Keratinocyte (primary cell): ENCODE data around the gene GJC1. TPM values are rescaled to one million over a fixed set of nuclear protein-coding genes. Genes with fewer than 3 reads are reported as not detected.

Source experiments
- DNase-seq: peaks from one replicate; pipeline ENCODE4 v3.0.0-alpha.2; 2011; ENCODE audit warnings: low read depth, missing footprints, low spot score
- FAIRE-seq: peaks from 2 replicates; lab custom pipeline; 2011; peaks lifted over from hg19 to GRCh38; lab: Jason Lieb, UNC
- H2AFZ ChIP-seq: 2 replicates; pipeline ENCODE4 v1.6.0; 2012; ENCODE audit warnings: low read length, control low read depth, inconsistent platforms; ENCODE audit not compliant: control insufficient read depth
- H3K27ac ChIP-seq: 2 replicates; pipeline ENCODE4 v1.5.1; 2011; ENCODE audit warnings: low read length; ENCODE audit not compliant: control insufficient read depth, insufficient read depth
- H3K27me3 ChIP-seq: 3 replicates; pipeline ENCODE4 v1.6.0; 2011; ENCODE audit warnings: low read length; ENCODE audit not compliant: control insufficient read depth, insufficient read depth; ENCODE audit errors: extremely low read depth
- H3K36me3 ChIP-seq, 2 experiments: 2 replicates in 1 of 2; 3 replicates in 1 of 2; pipeline ENCODE4 v1.5.1; 2011; ENCODE audit warnings: low read length in 2 of 2, mild to moderate bottlenecking in 1 of 2; ENCODE audit not compliant: control insufficient read depth in 2 of 2, insufficient read depth in 2 of 2; ENCODE audit errors: extremely low read depth in 1 of 2
- H3K4me1 ChIP-seq: 3 replicates; pipeline ENCODE4 v1.5.1; 2011; ENCODE audit warnings: low read length; ENCODE audit not compliant: control insufficient read depth, insufficient read depth; ENCODE audit errors: extremely low read depth
- H3K4me2 ChIP-seq: 3 replicates; pipeline ENCODE4 v1.6.0; 2011; ENCODE audit warnings: low read depth, low read length; ENCODE audit not compliant: control insufficient read depth, insufficient read depth; ENCODE audit errors: extremely low read depth
- H3K4me3 ChIP-seq, 3 experiments: fragments of 200-600 bp in 1 of 3; sonication (generic) in 1 of 3; 2 replicates in 2 of 3; 3 replicates in 1 of 3; pipeline ENCODE4 v1.5.1; 2011 to 2016; ENCODE audit warnings: low read length in 3 of 3, mild to moderate bottlenecking in 3 of 3, control low read depth in 2 of 3, inconsistent platforms in 1 of 3, low read depth in 1 of 3, mixed read lengths in 1 of 3, mixed run types in 1 of 3, moderate library complexity in 1 of 3; ENCODE audit not compliant: control insufficient read depth in 2 of 3, insufficient read depth in 2 of 3; ENCODE audit errors: extremely low read depth in 1 of 3
- H3K79me2 ChIP-seq: 2 replicates; pipeline ENCODE4 v1.6.0; 2012; ENCODE audit warnings: low read length; ENCODE audit not compliant: control insufficient read depth, insufficient read depth
- H3K9ac ChIP-seq: 3 replicates; pipeline ENCODE4 v1.6.0; 2011; ENCODE audit warnings: low read length; ENCODE audit not compliant: control insufficient read depth, insufficient read depth; ENCODE audit errors: extremely low read depth
- H3K9me1 ChIP-seq: 3 replicates; pipeline ENCODE4 v1.6.0; 2011; ENCODE audit warnings: low read length; ENCODE audit not compliant: control insufficient read depth, insufficient read depth; ENCODE audit errors: extremely low read depth
- H3K9me3 ChIP-seq: 2 replicates; pipeline ENCODE4 v1.5.1; 2012; ENCODE audit warnings: low read depth, low read length; ENCODE audit not compliant: control insufficient read depth
- H4K20me1 ChIP-seq: 3 replicates; pipeline ENCODE4 v1.6.0; 2011; ENCODE audit warnings: low read length; ENCODE audit not compliant: control insufficient read depth, insufficient read depth; ENCODE audit errors: extremely low read depth
- EZH2 ChIP-seq: IDR thresholded peaks from one replicate; pipeline ENCODE4 v1.6.1; 2012; ENCODE audit warnings: inconsistent platforms, mild to moderate bottlenecking, low read length, moderate library complexity
- dilution Hi-C: fragments of 300-500 bp; cut with MboI; formaldehyde crosslinking; loops from one replicate; pipeline ENCODE4 v1.7.0; 2020; ENCODE audit warnings: low sequenced_read_pairs; ENCODE audit not compliant: extremely low pct_ligation_motif_present
- polyA plus RNA-seq, 5 experiments: library from polyadenylated mRNA; depleted of rRNA in 3 of 5; stranded (reverse) in 3 of 5; stranded (forward) in 1 of 5; unstranded in 1 of 5; fragments of >200 nt; gene quantifications; 1 replicate in 1 of 5; 2 replicates in 3 of 5; 3 replicates in 1 of 5; pipeline versions ENCODE4 v1.2.1 to v1.2.3, GENCODE V29; 2011 to 2012; ENCODE audit warnings: missing spikeins in 2 of 5, low read depth in 1 of 5, low replicate concordance in 1 of 5
- TF ChIP-seq, protein P1 (sequence below), 3 experiments: IDR thresholded peaks in 1 of 3; conservative IDR thresholded peaks in 1 of 3; optimal IDR thresholded peaks in 1 of 3; 2 replicates in 2 of 3; 3 replicates in 1 of 3; pipeline versions ENCODE3 to v1.5.1; 2011; ENCODE audit warnings: low read length in 3 of 3, mild to moderate bottlenecking in 3 of 3, moderate library complexity in 2 of 3, control low read depth in 1 of 3, inconsistent platforms in 1 of 3; ENCODE audit not compliant: insufficient read depth in 2 of 3; ENCODE audit errors: extremely low read depth in 1 of 3

Gene GJC1
- polyA plus RNA-seq, 1 donor (not counting 4 experiments of a cell fraction or from before 2014, with no cell fraction given), result 11.1 TPM

DNA sequence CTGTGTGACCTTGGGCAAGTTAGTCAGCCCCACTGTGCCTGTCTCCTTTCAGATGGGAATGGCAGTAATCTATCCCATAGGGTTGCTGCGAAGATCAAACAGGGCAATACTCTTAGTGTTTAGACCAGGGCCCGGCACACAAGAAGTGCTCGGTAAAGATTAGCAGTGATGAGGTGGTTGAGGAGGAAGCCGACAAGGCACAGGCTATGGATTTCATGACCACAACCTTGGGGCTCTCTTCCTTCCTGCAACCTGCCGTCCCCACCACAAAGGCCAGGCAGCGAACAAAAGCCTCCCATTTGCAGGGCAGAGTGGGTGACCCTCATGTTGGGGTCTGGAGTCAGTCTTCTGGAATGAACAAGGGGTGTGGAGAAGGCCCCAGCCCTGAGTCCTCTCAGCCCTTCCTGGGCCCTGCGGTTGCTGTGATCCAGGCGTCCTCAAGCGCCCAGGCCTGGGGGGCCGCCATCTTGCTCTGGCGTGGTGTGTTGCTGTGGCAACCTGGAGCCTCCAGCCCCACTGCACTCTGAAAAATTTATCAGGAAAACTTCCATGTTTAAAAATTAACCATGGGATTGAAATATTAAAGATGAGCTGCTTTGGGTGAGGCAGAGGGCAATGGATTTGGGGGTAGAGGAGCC, 61.5 kb downstream of the GJC1 start:
- Histone ChIP-seq H4K20me1 (no peaks in the 10 kb centered on the region), H3K36me3 (no peaks in the 10 kb centered on the region), H3K9me3 (no peaks in the 10 kb centered on the region), H3K9ac (no peak overlapping the region), H3K79me2 (no peaks in the 10 kb centered on the region), H3K4me1 (no peaks in the 10 kb centered on the region), H3K4me3 (no peak overlapping the region), H3K9me1 (no peaks in the 10 kb centered on the region), H3K27ac (no peak overlapping the region), H3K4me2 (no peak overlapping the region), H3K27me3 (peaks cover 12% of the 10 kb centered on the region), H2AFZ (no peak overlapping the region)
- dilution Hi-C loops, result no loop called here
- DNase-seq (no peak), FAIRE-seq (no peak)
- TF ChIP-seq, protein P1, sequence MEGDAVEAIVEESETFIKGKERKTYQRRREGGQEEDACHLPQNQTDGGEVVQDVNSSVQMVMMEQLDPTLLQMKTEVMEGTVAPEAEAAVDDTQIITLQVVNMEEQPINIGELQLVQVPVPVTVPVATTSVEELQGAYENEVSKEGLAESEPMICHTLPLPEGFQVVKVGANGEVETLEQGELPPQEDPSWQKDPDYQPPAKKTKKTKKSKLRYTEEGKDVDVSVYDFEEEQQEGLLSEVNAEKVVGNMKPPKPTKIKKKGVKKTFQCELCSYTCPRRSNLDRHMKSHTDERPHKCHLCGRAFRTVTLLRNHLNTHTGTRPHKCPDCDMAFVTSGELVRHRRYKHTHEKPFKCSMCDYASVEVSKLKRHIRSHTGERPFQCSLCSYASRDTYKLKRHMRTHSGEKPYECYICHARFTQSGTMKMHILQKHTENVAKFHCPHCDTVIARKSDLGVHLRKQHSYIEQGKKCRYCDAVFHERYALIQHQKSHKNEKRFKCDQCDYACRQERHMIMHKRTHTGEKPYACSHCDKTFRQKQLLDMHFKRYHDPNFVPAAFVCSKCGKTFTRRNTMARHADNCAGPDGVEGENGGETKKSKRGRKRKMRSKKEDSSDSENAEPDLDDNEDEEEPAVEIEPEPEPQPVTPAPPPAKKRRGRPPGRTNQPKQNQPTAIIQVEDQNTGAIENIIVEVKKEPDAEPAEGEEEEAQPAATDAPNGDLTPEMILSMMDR (optimal IDR thresholded peaks at IDR 0.05 in 1 of 3, IDR thresholded peaks at IDR 0.05 in 1 of 3, conservative IDR thresholded peaks at IDR 0.05 in 1 of 3; ENCODE audit: extremely low read depth in 1 of 3, insufficient read depth in 2 of 3, low read length in 3 of 3), result no peak
- TF ChIP-seq EZH2, result no peak

DNA sequence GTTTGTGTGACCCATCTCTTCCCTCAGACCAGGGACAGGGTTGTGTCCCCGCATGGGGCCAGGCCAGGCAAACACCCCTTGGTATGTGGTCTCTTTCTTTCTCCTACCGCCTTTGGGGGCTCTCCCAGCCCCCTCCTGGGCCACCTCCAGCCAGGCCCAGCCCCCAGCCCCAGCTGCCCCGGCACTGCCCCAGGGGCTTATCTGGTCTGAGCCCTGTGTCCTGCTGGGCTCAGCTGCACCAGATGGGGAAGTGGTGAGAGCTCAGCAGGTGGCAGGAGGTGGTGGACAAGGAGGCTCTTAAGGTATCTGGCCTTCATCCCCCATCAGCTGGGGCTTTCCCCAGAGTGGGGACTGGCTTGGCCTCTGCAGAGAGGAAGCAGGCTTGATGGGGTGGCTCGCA, 62.6 kb downstream of the GJC1 start:
- Histone ChIP-seq H3K4me2 (no peak overlapping the region), H3K4me1 (no peaks in the 10 kb centered on the region), H3K27me3 (peaks cover 12% of the 10 kb centered on the region), H3K4me3 (no peak overlapping the region), H3K9me1 (no peaks in the 10 kb centered on the region), H3K9me3 (no peaks in the 10 kb centered on the region), H3K79me2 (no peaks in the 10 kb centered on the region), H4K20me1 (no peaks in the 10 kb centered on the region), H3K36me3 (no peaks in the 10 kb centered on the region), H3K27ac (no peak overlapping the region), H2AFZ (no peak overlapping the region), H3K9ac (no peak overlapping the region)
- dilution Hi-C loops, result no loop called here
- no peak for DNase-seq
- TF ChIP-seq EZH2, result no peak
- TF ChIP-seq, protein P1 (optimal IDR thresholded peaks at IDR 0.05 in 1 of 3, IDR thresholded peaks at IDR 0.05 in 1 of 3, conservative IDR thresholded peaks at IDR 0.05 in 1 of 3; ENCODE audit: extremely low read depth in 1 of 3, insufficient read depth in 2 of 3, low read length in 3 of 3), result no peak
- no peak for FAIRE-seq
